Measurements from ENCODE around the gene C19orf38.
"Not testable (repeated sequence)": the region's sequence is repeated elsewhere in the genome, so short reads cannot be mapped to it uniquely, and the experiment has no call there.

Gene C19orf38

DNA sequence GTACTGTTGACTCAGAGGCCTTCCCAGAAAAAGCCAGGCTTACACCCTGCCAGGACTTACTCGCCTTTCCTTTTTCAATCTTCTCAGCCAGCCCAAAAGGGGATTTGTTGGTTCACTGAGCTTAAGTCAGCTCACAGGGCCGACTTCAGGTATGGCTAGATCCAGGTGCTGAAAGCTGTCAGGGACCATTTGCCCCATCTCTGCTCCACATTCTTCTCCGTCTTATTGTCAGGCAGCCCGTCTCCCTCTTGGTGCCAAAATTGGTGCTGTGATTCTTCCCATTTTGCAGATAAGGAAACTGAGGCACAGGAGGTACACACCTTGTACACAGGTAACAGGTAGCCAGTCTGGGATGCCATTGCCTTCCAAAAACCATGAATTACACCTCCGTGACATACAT is 2.4 kb downstream of the C19orf38 start:
- H3K27me3 ChIP-seq (replicated peaks in 2 of 5; ENCODE audit: control insufficient read depth in 4 of 5, insufficient read depth in 5 of 5, low read length in 4 of 5), result no peaks in the 10 kb centered on the region
- ChIA-PET CTCF (interaction anchor here (1.5 to 10.0 kb wide), 3 partner anchors 9 to 12 kb away, joined by 4 to 97 read pairs (median 5); no protein-coding TSS in a partner anchor), POLR2A (no interaction called here)
- H3K4me3 ChIP-seq (ENCODE audit: control insufficient read depth in 1 of 7, extremely low read depth in 1 of 7, insufficient read depth in 4 of 7, low read depth in 2 of 7, low read length in 6 of 7), result no peak overlapping the region
- H3K27ac ChIP-seq (ENCODE audit: insufficient read depth in 1 of 2, low read depth in 1 of 2, low read length in 2 of 2, poor library complexity in 1 of 2, severe bottlenecking in 2 of 2), result no peak overlapping the region
- H3K4me1 ChIP-seq (ENCODE audit: control extremely low read depth in 1 of 4, control insufficient read depth in 4 of 4, insufficient read depth in 4 of 4, low read length in 3 of 4), result peaks cover 3 to 13% (median 11%) of the 10 kb centered on the region in 4 experiments
- peaks cover 4 to 16% (median 8%) of the 10 kb centered on the region in 4 experiments for H3K36me3 ChIP-seq (ENCODE audit: control insufficient read depth in 4 of 4, insufficient read depth in 4 of 4, low read length in 3 of 4)
- peaks cover 0 to 10% (median 4%) of the 10 kb centered on the region in 5 experiments for H3K9me3 ChIP-seq (ENCODE audit: control extremely low read depth in 1 of 5, control insufficient read depth in 4 of 5, insufficient read depth in 2 of 5, low read depth in 1 of 5, low read length in 4 of 5)
- DNase-seq, result no peak
- WGBS (ENCODE audit: insufficient coverage), result 97% methylated on average over 4 of the region's 5 CpGs

DNA sequence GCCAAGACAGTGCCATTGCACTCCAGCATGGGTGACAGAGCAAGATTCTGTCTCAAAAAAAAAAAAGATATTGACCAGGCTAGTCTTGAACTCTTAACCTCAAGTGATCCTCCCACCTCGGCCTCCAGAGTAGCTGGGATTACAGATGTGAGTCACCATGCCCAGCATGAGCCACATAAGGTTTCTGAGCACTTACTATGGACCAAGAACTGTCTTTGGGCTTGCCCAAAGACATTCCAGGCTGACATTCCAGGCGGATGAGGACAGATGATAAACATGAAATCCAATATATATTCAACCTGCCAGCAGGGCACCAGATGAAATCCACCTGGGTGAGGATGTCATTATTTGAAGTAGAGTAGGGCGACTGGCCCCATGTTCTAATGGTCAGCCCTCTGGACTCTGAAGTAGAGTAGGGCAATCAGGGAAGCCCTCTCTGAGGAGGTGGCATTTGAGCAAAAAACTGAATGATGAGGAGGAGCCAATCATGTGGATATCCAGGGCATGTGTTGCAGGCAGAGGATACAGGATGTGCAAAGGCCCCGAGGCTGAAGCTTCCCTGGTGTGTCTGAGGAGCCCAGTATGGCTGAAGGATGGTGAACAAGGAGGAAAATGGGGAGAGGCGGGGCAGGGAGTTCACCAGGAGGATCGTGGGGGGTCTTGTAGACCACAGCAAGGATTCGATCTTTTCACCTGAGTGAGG is 4.0 kb downstream of the C19orf38 start:
- ChIA-PET POLR2A (no interaction called here), CTCF (interaction anchor here (1.0 to 10.0 kb wide), 4 partner anchors 9 to 33 kb away, joined by 3 to 97 read pairs (median 6); no protein-coding TSS in a partner anchor)
- Histone ChIP-seq H3K4me3 (ENCODE audit: control insufficient read depth in 1 of 7, extremely low read depth in 1 of 7, insufficient read depth in 4 of 7, low read depth in 2 of 7, low read length in 6 of 7) (no peak overlapping the region), H3K27ac (ENCODE audit: insufficient read depth in 1 of 2, low read depth in 1 of 2, low read length in 2 of 2, poor library complexity in 1 of 2, severe bottlenecking in 2 of 2) (no peak overlapping the region), H3K36me3 (ENCODE audit: control insufficient read depth in 4 of 4, insufficient read depth in 4 of 4, low read length in 3 of 4) (peaks cover 4 to 20% (median 12%) of the 10 kb centered on the region in 4 experiments), H3K4me1 (ENCODE audit: control extremely low read depth in 1 of 4, control insufficient read depth in 4 of 4, insufficient read depth in 4 of 4, low read length in 3 of 4) (peaks cover 3 to 13% (median 11%) of the 10 kb centered on the region in 4 experiments), H3K9me3 (ENCODE audit: control extremely low read depth in 1 of 5, control insufficient read depth in 4 of 5, insufficient read depth in 2 of 5, low read depth in 1 of 5, low read length in 4 of 5) (no peaks in the 10 kb centered on the region), H3K27me3 (replicated peaks in 2 of 5; ENCODE audit: control insufficient read depth in 4 of 5, insufficient read depth in 5 of 5, low read length in 4 of 5) (no peaks in the 10 kb centered on the region)
- WGBS (ENCODE audit: insufficient coverage), result 97% methylated on average over 3 of the region's 7 CpGs
- no peak for DNase-seq

DNA sequence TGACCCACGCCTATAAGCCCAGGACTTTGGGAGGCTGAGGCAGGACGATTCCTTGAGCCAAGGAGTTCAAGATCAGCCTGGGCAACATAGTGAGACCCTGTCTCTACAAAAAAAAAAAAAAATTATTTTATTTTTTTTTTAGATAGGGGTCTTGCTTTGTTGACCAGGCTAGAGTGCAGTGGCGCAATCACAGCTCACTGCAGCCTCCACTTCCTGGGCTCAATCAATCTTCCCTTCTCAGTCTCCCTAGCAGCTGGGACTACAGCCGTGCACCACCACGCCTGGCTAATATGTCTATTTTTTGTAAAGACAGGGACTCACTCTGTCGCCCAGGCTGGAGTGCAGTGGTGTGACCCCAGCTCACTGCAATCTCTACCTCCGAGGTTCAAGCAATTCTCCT is 4.7 kb downstream of the C19orf38 start:
- Histone ChIP-seq H3K9me3 (ENCODE audit: control extremely low read depth in 1 of 5, control insufficient read depth in 4 of 5, insufficient read depth in 2 of 5, low read depth in 1 of 5, low read length in 4 of 5) (no peaks in the 10 kb centered on the region), H3K27ac (ENCODE audit: insufficient read depth in 1 of 2, low read depth in 1 of 2, low read length in 2 of 2, poor library complexity in 1 of 2, severe bottlenecking in 2 of 2) (no peak overlapping the region), H3K4me3 (ENCODE audit: control insufficient read depth in 1 of 7, extremely low read depth in 1 of 7, insufficient read depth in 4 of 7, low read depth in 2 of 7, low read length in 6 of 7) (no peak overlapping the region), H3K36me3 (ENCODE audit: control insufficient read depth in 4 of 4, insufficient read depth in 4 of 4, low read length in 3 of 4) (peaks cover 4 to 20% (median 12%) of the 10 kb centered on the region in 4 experiments), H3K4me1 (ENCODE audit: control extremely low read depth in 1 of 4, control insufficient read depth in 4 of 4, insufficient read depth in 4 of 4, low read length in 3 of 4) (peaks cover 0 to 11% (median 10%) of the 10 kb centered on the region in 4 experiments), H3K27me3 (replicated peaks in 2 of 5; ENCODE audit: control insufficient read depth in 4 of 5, insufficient read depth in 5 of 5, low read length in 4 of 5) (no peaks in the 10 kb centered on the region)
- DNase-seq, result no peak
- POLR2A ChIA-PET, result no interaction called here
- CTCF ChIA-PET, result interaction anchor here (1.0 to 10.0 kb wide), 3 partner anchors 9 to 32 kb away, joined by 3 to 97 read pairs (median 7); no protein-coding TSS in a partner anchor
- WGBS (ENCODE audit: insufficient coverage), result 100% methylated on average over 6 of the region's 7 CpGs

DNA sequence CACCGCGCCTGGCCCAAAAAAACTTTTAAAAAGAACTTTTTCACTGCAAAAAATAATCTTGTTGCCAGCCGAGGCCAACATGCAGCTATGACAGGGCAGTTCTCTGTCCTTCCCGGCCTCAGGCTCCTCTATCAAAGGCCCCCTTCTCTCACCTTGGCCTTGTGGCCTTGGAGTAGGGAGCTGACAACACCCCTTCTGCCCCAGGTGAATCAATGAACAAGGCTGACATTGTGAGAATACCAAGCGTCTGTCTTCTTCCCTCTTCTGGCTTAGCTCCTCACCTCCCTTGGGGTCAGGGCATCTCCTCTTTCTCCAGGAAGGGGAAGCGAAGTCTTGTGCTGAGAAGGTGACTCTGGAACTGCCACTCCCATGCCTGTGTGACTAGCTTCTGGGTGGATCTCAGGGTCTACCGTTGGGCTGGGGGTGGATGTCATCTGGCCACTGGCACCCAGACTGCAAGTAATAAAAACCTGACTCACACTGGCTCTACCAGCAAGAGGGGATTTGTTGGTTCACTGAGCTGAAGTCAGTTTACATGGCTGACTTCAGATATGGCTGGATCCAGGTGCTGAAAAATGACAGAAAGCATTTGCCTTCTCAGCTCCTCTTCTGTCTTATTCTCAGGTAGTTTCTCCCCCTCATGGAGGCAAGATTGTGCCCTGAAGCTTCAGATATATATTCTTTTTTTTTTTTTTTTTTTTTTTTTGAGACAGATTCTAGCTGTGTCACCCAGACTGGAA is 6.3 kb downstream of the C19orf38 start:
- ChIA-PET POLR2A (no interaction called here), CTCF (interaction anchor here (0.7 to 10.0 kb wide), 11 partner anchors 9 to 99 kb away, joined by 3 to 97 read pairs (median 3); partner anchors contain the start of gene TMED1)
- no peak overlapping the region for H3K27ac ChIP-seq (ENCODE audit: insufficient read depth in 1 of 2, low read depth in 1 of 2, low read length in 2 of 2, poor library complexity in 1 of 2, severe bottlenecking in 2 of 2)
- WGBS (ENCODE audit: insufficient coverage), result 90% methylated on average over 5 of the region's 7 CpGs
- H3K4me3 ChIP-seq (ENCODE audit: control insufficient read depth in 1 of 7, extremely low read depth in 1 of 7, insufficient read depth in 4 of 7, low read depth in 2 of 7, low read length in 6 of 7), result no peak overlapping the region
- H3K36me3 ChIP-seq (ENCODE audit: control insufficient read depth in 4 of 4, insufficient read depth in 4 of 4, low read length in 3 of 4), result peaks cover 4 to 20% (median 12%) of the 10 kb centered on the region in 4 experiments
- DNase-seq, result no peak
- H3K27me3 ChIP-seq (replicated peaks in 2 of 5; ENCODE audit: control insufficient read depth in 4 of 5, insufficient read depth in 5 of 5, low read length in 4 of 5), result no peaks in the 10 kb centered on the region
- no peaks in the 10 kb centered on the region for H3K9me3 ChIP-seq (ENCODE audit: control extremely low read depth in 1 of 5, control insufficient read depth in 4 of 5, insufficient read depth in 2 of 5, low read depth in 1 of 5, low read length in 4 of 5)
- H3K4me1 ChIP-seq (ENCODE audit: control extremely low read depth in 1 of 4, control insufficient read depth in 4 of 4, insufficient read depth in 4 of 4, low read length in 3 of 4), result no peaks in the 10 kb centered on the region

DNA sequence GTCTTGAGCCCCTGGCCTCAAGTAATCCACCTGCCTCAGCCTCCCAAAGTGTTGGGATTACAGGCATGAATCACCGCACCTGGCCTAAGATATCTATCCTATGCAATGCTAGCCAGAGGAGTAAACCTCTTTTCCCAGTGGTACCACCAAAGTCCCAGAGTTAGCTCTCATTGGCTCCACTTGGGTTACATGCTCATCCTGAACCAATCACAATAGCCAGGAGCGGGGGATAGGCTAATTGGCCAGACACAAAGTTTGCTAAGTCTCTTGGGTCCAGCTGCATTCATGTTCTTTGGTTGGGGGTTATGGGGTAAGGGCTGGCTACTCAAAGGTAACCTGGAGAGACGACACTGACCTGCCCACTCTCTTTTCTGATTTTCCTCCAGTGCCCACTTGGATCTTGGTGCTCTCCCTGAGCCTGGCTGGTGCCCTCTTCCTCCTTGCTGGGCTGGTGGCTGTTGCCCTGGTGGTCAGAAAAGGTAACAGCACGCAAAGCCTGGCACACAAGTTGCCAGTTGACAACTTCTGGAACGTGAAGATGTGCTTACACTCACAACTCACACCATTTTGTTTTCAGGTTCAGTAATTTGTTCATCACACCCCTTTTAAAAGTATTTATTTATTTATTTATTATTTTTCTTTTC is 7.8 kb downstream of the C19orf38 start:
- H3K4me1 ChIP-seq (ENCODE audit: control extremely low read depth in 1 of 4, control insufficient read depth in 4 of 4, insufficient read depth in 4 of 4, low read length in 3 of 4), result no peaks in the 10 kb centered on the region
- DNase-seq, result peak; percentile 44 to 68 (median 59)
- CTCF ChIA-PET, result interaction anchor here (0.7 to 10.0 kb wide), 10 partner anchors 7 to 243 kb away, joined by 3 to 97 read pairs (median 3); partner anchors contain the start of gene TMED1
- POLR2A ChIA-PET, result no interaction called here
- WGBS (ENCODE audit: insufficient coverage), result 92% methylated on average over 2 of the region's 5 CpGs
- H3K4me3 ChIP-seq (ENCODE audit: control insufficient read depth in 1 of 7, extremely low read depth in 1 of 7, insufficient read depth in 4 of 7, low read depth in 2 of 7, low read length in 6 of 7), result no peak overlapping the region
- H3K27me3 ChIP-seq (replicated peaks in 2 of 5; ENCODE audit: control insufficient read depth in 4 of 5, insufficient read depth in 5 of 5, low read length in 4 of 5), result no peaks in the 10 kb centered on the region
- H3K36me3 ChIP-seq (ENCODE audit: control insufficient read depth in 4 of 4, insufficient read depth in 4 of 4, low read length in 3 of 4), result peaks cover 0 to 18% (median 14%) of the 10 kb centered on the region in 4 experiments
- H3K27ac ChIP-seq (ENCODE audit: insufficient read depth in 1 of 2, low read depth in 1 of 2, low read length in 2 of 2, poor library complexity in 1 of 2, severe bottlenecking in 2 of 2), result no peak overlapping the region
- H3K9me3 ChIP-seq (ENCODE audit: control extremely low read depth in 1 of 5, control insufficient read depth in 4 of 5, insufficient read depth in 2 of 5, low read depth in 1 of 5, low read length in 4 of 5), result no peaks in the 10 kb centered on the region

DNA sequence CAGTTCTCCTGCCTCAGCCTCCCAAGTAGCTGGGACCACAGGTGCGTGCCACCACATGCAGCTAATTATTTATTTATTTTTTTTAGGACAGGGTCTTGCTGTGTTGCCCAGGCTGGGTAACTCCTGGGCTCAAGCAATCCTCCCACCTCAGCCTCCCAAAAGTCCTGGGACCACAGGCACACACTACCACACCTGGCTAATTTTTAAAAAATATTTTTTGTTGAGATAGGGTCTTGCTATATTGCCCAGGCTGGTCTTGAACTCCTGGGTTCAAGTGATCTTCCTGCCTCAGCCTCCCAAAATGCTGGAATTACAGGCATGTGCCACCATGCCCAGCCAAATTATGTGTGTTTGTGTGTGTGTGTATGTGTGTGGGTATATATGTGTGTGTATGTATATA is 8.7 kb downstream of the C19orf38 start:
- POLR2A ChIA-PET; H3K4me1 ChIP-seq (ENCODE audit: control extremely low read depth in 1 of 4, control insufficient read depth in 4 of 4, insufficient read depth in 4 of 4, low read length in 3 of 4): not testable (repeated sequence)
- 100% methylated on average over 1 of the region's 1 CpG for WGBS (ENCODE audit: insufficient coverage)

More for the DNA sequence above, 8.7 kb downstream of the C19orf38 start:
- not testable (repeated sequence) for H3K27ac ChIP-seq (ENCODE audit: insufficient read depth in 1 of 2, low read depth in 1 of 2, low read length in 2 of 2, poor library complexity in 1 of 2, severe bottlenecking in 2 of 2); DNase-seq; H3K27me3 ChIP-seq (replicated peaks in 2 of 5; ENCODE audit: control insufficient read depth in 4 of 5, insufficient read depth in 5 of 5, low read length in 4 of 5); H3K9me3 ChIP-seq (ENCODE audit: control extremely low read depth in 1 of 5, control insufficient read depth in 4 of 5, insufficient read depth in 2 of 5, low read depth in 1 of 5, low read length in 4 of 5); H3K4me3 ChIP-seq (ENCODE audit: control insufficient read depth in 1 of 7, extremely low read depth in 1 of 7, insufficient read depth in 4 of 7, low read depth in 2 of 7, low read length in 6 of 7)
- CTCF ChIA-PET, result interaction anchor here (0.7 to 10.0 kb wide), 7 partner anchors 6 to 242 kb away, joined by 3 to 97 read pairs (median 7); partner anchors contain the start of gene TMED1
- peaks cover 0 to 18% (median 14%) of the 10 kb centered on the region in 4 experiments for H3K36me3 ChIP-seq (ENCODE audit: control insufficient read depth in 4 of 4, insufficient read depth in 4 of 4, low read length in 3 of 4)
